RPMI7951 (cell line): Measurements from ENCODE around the gene PLEKHO1. TPM values are rescaled to one million over a fixed set of nuclear protein-coding genes. Genes with fewer than 3 reads are reported as not detected.

Experiments
- DNase-seq: peaks from one replicate; pipeline ENCODE4 v3.0.0-alpha.2; 2012; ENCODE audit warnings: low read depth
- total RNA-seq: library from RNA; depleted of rRNA; stranded (reverse); fragments of >200 nt; shearing (Covaris generic); gene quantifications from 2 replicates; pipeline ENCODE4 v1.2.3, GENCODE V29; 2014

PLEKHO1 gene
- total RNA-seq, 1 experiment from 2014 or later: 36.2 TPM

GRCh38 chr1:150150133-150151021 is 661 bp downstream of the PLEKHO1 start:
- peak; percentile 32 for DNase-seq

GRCh38 chr1:150151291-150152181 is 1.8 kb downstream of the PLEKHO1 start:
- DNase-seq: no peak

- DNase-seq: no peak
These were observed 2.4 kb downstream of the PLEKHO1 start for GRCh38 chr1:150152182-150152536.

- peak; percentile 67 for DNase-seq
These were observed 3.2 kb downstream of the PLEKHO1 start for GRCh38 chr1:150152772-150153456.

GRCh38 chr1:150154143-150154542 is 4.4 kb downstream of the PLEKHO1 start:
- no peak for DNase-seq

- DNase-seq: no peak
These were observed 5.8 kb downstream of the PLEKHO1 start for GRCh38 chr1:150155413-150156071.

GRCh38 chr1:150156868-150157603 is 7.3 kb downstream of the PLEKHO1 start:
- DNase-seq: peak; percentile 51

- no peak for DNase-seq
These were observed 9.8 kb downstream of the PLEKHO1 start for GRCh38 chr1:150159550-150159949.

- no peak for DNase-seq
These were observed 11.4 kb downstream of the PLEKHO1 start for GRCh38 chr1:150160964-150161621.

GRCh38 chr1:150161747-150162581 is 12.2 kb downstream of the PLEKHO1 start:
- peak; percentile 52 for DNase-seq

GRCh38 chr1:150162582-150162861 is 12.8 kb downstream of the PLEKHO1 start:
- DNase-seq: no peak

GRCh38 chr1:150162862-150163706 is 13.4 kb downstream of the PLEKHO1 start:
- DNase-seq: peak; percentile 99

- DNase-seq: no peak
These were observed 14.5 kb downstream of the PLEKHO1 start for GRCh38 chr1:150164224-150164623.

GRCh38 chr1:150164779-150165178 is 15.1 kb downstream of the PLEKHO1 start:
- no peak for DNase-seq

GRCh38 chr1:150165622-150166612 is 16.2 kb downstream of the PLEKHO1 start:
- DNase-seq: peak; percentile 49

- peak; percentile 63 for DNase-seq
These were observed 19.4 kb downstream of the PLEKHO1 start for GRCh38 chr1:150168960-150169601.

- no peak for DNase-seq
These were observed 22.1 kb downstream of the PLEKHO1 start for GRCh38 chr1:150171801-150172200.
